GM19455 (cell line): Measurements from ENCODE around the gene STX16.

ENCODE experiments used
- ATAC-seq: cut with Tn5 transposase; IDR thresholded peaks from one replicate; pipeline ENCODE4 v1.9.1; 2021; ENCODE audit not compliant: unreplicated experiment

STX16 gene

DNA sequence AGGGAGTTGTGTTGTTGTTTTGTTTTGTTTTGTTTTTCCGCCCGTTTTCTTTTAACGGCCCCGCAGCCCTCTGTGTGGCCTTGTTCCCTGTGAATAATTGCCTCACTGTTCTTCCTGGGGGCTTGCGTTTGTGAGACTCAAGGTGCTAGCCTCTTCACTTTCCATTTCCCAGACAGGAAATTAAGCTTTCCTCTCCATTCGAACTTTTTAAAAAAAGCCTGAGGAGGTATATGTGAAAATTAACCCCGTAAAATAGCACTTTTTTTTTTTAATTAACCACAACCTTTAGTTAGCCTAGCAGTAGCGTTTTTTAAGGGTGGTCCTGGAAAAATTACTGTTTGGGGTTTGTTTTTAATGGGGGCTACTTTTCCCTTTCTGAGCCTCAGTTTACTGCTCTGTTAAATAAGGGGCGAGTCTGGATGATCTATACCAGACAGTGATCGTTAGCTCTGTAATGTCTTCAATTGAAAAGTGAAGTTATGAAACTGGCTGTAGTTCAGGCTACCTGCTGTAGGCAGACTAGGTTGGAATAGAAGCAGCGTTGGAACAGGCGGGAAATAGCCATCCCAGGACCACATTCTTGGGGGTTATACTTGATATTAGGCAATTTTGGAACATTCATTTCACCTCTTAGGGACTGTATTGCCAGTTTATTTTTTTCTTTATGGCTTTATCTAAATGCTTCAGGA, 1.7 kb downstream of the STX16 start:
- ATAC-seq: no peak

DNA sequence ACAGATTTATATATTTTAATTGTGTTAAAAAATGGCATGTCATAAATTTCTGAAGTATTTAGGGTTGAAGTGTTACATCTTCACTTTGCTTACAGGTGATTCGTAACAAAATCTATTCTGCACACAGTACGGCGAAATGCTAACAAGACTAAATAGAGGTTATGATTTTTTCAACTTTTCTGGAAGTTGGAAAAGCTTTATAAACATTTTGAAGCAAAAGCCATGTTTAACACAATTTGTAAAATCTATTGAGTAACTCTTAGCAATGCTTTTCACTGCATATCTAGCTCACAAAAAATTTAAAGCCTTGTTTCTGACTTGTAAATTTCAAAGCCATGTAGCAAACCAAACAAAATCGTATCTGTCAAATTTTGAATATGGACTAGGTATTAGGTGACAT, 3.3 kb downstream of the STX16 start:
- ATAC-seq: no peak

DNA sequence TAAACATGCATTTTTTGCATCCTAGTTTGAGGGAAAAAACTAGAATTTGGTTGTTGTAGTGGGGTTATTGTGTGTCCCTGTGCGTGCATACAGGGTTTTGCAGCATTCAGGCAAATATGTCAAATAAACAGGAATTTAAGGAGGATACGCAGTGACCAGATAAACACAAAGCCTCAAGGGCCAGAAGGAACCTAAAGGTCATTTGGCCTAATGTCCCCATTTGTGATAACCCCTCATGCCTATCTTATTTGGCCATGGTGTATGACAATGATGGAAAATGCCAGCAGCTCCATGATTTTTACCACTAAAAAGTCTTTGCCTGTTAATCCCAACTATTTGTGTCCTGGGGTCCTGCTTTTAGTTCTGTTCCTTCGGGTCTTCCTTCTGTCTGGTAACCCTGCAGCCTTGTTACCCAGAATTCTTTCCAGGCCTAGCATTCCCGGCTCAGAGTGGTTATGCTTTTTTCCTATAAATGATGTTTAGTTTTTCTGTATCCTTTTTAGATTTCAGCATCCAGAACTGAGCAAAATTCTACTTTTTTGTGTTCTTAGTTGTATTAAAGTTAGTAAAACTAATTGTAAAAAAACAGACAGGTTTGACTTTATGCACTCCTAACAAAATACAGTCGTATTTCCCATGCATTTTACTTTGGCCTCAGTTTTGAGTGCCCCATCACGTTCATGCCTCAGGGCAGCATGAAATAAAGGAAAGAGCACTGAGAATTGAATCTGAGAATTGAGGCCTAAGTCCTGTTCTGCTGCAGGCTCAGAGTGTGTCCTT, 4.4 kb downstream of the STX16 start:
- ATAC-seq: no peak

DNA sequence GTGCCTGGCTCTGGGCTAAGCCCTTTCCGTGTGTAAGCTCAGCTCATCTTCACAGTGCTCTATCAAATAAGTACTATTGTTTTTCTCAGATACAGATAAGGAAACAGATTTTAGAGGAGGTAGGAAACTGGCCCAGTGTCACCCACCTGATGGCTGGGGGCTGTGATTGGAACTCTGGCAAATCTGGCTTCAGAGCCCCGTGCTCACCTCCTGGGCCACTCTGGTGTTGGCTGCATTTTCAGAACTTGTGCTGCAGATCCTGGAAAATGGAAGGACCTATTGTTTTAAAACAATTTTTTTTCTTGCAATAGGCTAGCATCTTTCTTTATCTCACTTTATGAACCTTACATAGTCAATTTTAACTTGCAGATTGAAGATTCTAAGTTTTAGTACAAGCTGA, 5.7 kb downstream of the STX16 start:
- no peak for ATAC-seq

DNA sequence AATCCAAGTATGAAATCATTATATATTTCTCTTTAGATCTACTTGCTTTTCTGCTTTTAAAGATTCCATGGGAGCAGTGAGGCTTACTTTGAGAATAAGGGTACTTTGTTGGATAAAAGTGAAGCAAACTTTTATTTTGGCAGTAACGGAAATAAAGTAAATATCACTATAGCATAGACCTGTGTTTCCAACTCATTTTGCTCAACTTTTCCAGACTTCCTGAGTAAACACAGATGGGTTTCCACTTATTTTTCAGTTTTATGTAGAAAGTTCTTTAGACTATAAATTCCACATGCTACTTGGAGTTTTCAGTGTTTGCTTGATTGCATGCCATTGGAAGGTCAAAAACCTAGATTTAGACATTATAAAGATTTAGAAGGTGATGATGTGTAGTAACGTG, 6.2 kb downstream of the STX16 start:
- no peak for ATAC-seq

DNA sequence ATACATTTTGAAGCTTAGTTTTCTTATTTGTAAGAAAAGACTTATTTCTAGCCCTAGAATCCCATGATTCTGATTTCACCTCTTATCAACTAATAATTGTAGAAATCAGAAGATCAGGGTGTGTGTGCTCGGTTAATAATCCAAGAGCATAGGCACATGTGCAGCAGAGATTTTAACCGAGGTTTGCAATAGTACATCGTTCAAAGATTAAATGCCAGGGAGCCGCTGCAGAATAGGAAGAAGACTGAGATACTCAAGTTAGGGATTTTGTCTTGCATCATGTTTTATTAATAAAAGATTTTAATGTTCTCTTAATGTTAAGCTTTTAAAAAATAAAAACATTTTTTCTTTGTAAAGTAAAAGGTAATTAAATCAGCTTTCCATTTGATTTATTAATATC, 6.9 kb downstream of the STX16 start:
- ATAC-seq: no peak

DNA sequence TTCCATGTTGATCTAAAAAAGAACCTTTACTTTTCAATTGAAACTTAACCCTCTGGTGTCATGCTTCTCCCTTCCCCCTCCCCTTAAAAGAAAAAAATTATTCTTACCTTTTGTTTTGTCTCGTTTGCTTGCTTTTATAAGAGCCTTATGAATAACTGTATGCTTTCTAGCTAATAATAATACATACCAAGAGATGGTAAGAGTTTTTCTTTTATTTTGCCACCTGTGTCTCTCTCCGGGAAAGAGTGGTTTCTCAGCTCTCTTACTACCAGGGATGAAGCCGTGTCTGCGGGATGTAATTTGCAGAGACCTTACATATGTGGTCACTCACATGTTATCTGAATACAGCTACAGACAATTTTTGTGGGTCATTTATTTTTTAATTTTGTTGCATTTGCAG, 7.7 kb downstream of the STX16 start:
- no peak for ATAC-seq

DNA sequence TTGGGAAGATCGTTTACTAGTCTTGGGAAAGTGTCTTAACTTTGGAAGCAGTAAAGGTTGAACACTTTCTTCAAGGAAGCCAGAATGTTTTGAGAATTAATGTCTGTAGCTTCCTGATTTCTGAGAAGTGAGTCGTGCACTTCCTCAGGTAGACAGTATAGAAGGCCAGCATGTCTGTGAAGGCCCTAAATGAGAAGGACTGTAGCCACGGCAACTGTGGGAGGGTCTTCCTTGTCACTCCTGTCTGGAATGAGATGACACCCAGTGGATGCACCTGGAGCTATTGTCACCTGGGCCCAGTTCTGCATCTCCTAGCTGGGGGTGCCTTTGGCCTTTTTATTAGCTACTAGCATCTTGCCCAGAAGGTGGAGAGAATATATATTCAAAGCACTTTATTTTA, 8.8 kb downstream of the STX16 start:
- no peak for ATAC-seq

DNA sequence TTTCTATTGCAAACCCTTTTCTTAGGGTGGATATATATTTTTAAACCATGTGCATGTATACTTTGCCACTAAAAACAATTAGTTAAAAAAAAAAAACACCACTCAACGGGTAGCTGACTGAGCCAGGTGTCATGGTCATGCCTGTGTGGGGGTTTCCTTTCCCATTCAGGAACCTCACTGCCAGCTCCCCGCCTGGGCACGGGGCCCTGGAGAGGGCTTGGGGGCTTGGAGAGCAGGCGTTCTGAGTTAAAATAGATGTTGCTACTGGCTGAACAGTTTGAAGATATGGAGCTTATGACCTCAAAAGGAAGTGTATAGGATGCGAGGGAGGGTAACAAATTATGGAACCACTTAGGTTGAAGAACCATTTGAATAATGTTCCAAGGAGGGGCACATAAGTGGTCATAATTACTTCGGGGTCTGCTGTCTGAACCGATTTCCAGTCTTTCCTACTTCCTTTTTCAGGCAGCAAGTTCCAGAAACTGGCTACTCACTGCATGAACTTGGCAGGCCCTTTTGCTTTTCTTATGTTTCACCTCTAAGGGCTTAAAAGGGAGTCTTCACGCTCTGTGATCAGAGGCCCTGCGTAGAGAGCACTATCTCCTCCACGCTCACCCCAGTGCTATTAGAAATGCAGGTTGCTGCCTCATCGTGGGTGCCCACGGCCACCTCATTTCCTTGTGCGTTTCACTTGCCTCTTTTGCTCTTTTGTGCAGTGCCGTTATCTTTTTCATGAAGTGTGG, 9.9 kb downstream of the STX16 start:
- no peak for ATAC-seq

DNA sequence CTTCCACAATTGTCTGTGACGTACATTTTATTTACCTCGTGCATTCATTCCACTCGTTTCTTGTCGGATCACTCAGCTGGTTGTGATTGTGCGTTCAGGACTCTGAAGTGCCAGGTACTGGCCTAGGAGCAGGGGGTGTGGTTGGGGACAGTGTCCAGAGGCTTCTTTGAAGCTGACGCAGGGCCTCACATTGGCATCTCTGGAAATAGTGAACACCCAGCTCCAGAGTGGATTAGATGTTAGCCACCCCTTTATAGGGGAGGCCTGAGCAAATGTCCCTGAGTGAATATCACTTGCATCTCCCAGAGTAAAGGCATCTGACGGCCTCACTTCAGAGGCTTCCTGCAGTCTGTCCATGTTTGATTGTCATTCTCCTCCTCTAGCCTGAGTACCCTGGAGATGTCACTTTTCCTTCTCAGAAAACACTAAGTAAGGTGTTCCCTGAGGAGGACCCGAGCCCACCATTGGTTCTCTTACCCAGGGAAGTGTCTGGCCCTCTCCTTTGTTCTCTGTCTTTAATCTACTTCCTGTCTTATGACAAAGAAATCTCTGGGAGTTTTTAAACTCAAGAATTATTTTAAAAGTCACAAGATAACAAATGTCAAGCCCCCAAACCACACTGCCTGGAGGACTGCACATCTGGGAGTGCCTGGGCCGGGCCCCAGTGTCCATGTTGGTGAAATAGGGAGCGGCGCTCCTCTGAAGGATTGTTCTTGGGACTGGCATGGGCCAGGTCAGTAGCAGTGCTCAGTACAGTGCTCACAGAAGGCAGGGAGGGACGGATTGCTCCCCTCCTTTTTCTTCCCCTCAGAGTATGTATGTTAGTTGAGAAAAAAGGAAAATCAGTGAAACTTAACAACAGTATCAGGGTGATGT, 10.8 kb downstream of the STX16 start:
- ATAC-seq: no peak

DNA sequence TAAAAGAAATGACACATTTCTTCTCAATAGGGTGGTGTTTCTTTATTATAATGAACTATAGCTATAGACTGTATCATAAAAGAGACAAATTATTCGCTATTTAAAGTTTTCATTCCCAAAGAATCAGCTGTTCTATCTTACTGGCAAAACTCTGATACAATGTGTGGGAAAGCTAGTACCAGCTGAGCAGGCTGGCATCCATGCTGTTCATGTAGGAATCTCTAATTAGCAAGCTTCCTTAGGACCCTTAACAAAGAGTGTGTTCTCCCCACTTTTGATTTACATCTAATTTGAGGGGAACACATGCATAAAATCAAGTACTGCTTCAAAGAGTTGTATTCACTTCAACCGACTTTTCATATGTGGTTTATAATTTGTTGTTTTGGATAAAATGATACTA, 13.2 kb downstream of the STX16 start:
- ATAC-seq: no peak

DNA sequence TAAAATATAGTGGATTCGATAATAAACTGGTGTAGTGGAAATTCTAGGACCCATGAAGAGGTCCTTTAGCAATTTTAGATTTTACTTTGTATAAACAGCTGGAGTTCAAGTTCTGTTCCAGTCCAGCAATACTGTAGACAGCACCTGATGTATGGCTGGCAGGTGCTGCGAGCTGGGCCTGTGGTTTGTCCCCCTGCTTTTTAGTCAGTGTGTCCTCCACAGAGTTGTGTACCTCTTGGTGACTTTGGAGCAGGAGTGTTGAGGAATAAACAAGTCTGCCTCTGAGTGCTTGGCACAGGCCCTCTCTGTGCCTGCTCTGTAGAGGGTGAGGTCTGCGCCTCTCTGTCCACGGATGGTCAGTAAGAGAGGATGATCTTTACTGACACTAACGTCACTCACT, 13.8 kb downstream of the STX16 start:
- ATAC-seq: no peak

DNA sequence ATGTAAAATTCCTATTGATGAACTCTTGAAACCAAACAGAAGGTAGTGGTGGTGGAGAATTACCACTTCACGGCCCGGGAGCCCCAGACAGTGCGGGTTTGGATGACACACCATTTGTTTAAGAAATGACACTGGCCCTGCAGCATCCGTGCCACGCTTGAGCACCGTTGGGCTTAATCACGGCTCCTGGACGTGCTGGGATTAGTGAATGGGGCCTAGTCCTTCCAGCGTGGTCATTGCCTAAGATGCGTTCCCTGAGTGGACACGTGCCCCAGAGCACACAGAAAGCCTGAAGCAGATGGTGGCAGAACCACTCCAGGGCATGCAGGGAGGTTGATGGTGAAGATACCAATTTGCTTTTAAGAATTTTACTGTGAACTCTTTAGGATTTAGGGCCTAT, 14.5 kb downstream of the STX16 start:
- ATAC-seq: no peak

DNA sequence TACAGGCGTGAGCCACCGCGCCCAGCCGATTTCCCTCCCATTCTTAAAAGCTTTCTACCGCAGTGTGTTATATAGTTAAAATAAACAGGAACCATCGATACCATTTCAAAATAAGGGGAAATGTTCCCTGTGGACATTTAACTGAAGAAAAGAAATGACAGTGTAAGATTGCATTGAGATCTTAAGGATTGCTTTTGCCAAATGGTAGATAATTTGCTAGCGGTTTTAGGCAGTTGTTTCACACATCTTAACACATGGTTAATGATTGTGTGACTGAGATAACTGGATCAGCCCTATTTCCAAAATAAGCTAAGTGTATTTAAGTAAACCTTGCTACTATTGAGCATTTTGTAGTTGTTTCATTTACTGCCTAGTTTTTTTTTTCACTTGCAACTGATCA, 15.6 kb downstream of the STX16 start:
- no peak for ATAC-seq

DNA sequence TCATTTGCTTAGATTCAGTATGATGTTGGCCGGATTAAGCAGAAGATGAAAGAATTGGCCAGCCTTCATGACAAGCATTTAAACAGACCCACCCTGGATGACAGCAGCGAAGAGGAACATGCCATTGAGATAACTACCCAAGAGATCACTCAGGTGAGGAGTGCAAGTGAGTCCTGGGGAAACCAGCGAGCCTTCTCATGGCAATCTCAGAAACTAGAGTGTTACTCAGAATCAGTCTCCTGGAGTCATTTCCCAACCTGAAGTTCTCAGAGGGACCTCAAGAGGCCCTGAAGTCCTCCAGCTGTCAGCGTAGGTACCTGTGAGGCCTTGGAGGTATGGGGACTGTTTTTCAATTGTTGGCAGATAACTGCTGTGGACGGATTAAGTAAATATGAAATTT, 16.9 kb downstream of the STX16 start:
- ATAC-seq: no peak

DNA sequence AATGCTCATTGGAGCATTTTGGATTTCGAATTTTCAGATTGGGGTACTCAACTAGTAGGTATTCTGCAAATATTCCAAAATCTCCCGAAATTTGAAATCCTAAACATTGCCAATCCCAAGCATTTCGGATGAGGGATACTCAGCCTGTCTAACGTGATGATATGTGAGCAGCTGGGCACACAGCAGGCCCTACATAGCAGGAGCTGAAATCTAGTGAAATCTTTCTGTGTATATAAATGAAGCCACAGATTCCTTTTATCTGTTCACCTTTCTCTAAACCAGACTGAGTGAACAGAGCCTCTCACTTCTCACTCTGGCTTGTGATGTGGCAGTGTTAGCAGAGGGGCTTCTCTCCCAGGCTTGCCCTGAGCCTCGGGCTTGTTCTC, 17.8 kb downstream of the STX16 start:
- no peak for ATAC-seq

DNA sequence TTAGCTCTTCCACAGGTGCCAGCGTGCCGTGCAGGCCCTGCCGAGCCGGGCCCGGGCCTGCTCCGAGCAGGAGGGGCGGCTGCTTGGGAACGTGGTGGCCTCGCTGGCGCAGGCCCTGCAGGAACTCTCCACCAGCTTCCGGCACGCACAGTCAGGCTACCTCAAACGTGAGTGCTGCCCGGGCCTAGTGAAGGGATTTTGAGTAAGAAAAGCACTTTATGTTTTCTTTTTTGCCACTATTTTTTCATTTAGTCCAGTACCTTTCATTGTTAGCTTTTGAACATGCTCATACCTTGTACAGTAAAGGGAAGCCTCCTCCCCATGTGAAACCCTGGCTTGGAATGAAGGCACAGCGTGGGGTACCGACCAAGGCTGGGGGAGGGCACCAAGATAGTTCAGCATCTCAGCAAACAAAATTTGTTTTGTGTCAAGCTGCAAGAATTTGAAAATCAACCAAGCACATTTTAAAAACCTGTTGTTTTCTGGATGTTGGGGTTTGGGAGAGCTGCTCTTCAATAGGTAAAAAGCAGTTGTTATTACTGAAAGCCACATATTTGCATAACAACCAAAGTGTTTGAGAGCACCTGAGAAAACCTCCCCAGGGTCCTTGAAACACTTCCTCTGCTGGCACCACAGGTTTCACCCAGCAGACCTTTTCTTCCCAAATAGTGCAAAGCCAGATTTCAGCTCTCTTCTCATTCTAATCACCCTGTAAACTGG, 18.4 kb downstream of the STX16 start:
- ATAC-seq: no peak

DNA sequence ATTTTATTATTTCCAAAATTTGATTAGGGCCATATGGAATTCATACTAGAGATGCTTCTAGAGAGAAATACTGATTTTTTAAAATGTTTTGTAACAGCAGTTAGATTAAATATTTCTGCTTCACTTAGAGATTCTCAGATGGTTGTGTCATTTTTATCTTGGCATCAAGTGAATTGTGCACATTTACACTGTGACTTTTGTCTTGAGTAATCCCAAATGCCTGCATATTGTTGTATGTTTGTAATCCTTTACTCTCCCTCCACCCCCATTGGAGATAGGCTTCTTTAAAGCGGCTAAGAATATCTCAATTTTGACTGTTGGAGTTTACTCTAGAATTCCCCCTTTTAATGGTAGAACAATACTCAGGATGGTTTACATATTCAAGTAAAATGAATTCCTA, 19.0 kb downstream of the STX16 start:
- ATAC-seq: no peak

DNA sequence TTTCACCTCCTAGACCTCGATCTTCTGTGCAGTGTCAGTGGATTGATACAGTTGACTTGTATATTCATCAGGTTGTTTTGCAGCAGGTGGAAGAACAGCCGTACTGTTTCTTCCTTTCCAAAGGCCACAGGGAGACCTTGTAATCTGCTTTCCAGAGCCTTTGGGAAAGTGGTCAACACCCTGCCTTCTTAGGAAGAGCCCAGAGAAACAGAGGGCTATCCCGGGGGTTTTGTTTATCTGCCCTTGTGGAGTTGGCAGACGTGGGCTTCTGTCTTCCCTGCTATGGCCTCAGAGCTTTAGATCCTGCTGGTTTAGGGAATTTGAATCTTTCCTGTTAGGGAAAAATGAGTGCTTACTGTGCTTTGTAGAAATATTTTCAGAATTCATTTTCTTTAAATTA, 19.6 kb downstream of the STX16 start:
- no peak for ATAC-seq

DNA sequence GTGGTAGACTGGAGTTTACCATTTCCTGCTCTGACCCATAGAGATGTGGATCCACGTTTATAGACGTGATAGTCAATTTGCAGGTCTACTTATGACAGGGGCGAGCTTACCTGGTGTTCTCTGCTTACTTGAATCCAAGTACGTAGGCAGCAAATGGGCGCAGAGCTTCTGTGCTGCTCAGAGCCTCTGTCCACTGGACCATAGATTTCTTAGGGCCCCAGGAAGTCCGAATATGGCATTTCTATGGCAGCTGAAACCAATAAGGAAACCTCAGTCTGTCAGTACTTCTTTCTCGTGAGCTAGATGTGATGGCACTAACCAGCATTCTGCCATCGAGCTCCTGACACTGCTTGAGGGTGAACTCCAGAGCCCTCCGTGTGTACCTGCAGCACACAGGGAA, 22.0 kb downstream of the STX16 start:
- no peak for ATAC-seq

DNA sequence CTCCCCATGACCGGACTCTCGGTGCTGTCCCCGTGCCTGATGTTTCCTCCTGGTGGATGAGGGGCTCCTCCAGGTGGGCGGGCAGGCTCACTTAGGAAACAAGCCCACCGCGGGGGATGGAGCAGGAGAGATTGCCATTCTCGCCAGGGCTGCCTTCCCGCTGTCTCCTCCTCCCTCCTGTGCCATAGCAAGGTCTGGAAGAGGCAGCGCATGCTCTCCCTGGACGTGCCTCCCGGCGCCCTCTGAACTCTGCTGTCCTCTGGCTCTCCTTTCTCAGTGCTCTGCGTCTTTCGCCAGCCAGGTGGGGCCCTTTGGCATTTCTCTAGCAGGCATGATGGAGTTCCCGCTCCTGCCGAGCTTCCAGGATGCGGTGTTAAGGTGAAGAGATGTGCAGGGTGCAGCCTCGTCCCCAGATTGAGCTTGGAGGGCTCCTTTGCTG, 24.1 kb downstream of the STX16 start:
- no peak for ATAC-seq
